SKM-1 (cell line): ENCODE results near the gene JOSD1.

ENCODE experiments used
- DNase-seq: peaks from one replicate; lab custom pipeline; 2025; ENCODE audit not compliant: unreplicated experiment; lab: John Stamatoyannopoulos, UW

JOSD1 gene

GRCh38 chr22:38715176-38715764 lies 14.5 kb upstream of the JOSD1 start:
- DNase-seq = no peak

GRCh38 chr22:38713921-38714320 lies 13.2 kb upstream of the JOSD1 start:
- DNase-seq = no peak

GRCh38 chr22:38712486-38713207 lies 11.9 kb upstream of the JOSD1 start:
- DNase-seq = no peak

GRCh38 chr22:38710866-38711265 lies 10.1 kb upstream of the JOSD1 start:
- DNase-seq = no peak

GRCh38 chr22:38710351-38710750 lies 9.6 kb upstream of the JOSD1 start:
- DNase-seq = no peak

GRCh38 chr22:38709306-38709705 lies 8.6 kb upstream of the JOSD1 start:
- no peak for DNase-seq

GRCh38 chr22:38707984-38708383 lies 7.2 kb upstream of the JOSD1 start:
- no peak for DNase-seq

- peak; percentile 8 for DNase-seq
These were observed 6.6 kb upstream of the JOSD1 start for GRCh38 chr22:38707346-38707745.

GRCh38 chr22:38706901-38707195 lies 6.1 kb upstream of the JOSD1 start:
- DNase-seq = no peak

- DNase-seq = no peak
These were observed 5.6 kb upstream of the JOSD1 start for GRCh38 chr22:38706101-38706900.

- DNase-seq = peak; percentile 99
These were observed 4.7 kb upstream of the JOSD1 start, which contains the start of gene GTPBP1 for GRCh38 chr22:38705235-38706100. GTPBP1 (plus strand) TSS chr22:38705944; CDS start chr22:38705956, 12 bp downstream.

GRCh38 chr22:38704654-38705234 lies 4.0 kb upstream of the JOSD1 start:
- DNase-seq = no peak

- peak; percentile 27 for DNase-seq
These were observed 414 bp downstream of the JOSD1 start for GRCh38 chr22:38700270-38700788.

GRCh38 chr22:38699784-38700183 lies 959 bp downstream of the JOSD1 start:
- DNase-seq = no peak

- DNase-seq = no peak
These were observed 1.6 kb downstream of the JOSD1 start for GRCh38 chr22:38699143-38699542.

GRCh38 chr22:38698407-38699094 lies 2.2 kb downstream of the JOSD1 start:
- DNase-seq = no peak

GRCh38 chr22:38697425-38698089 lies 3.2 kb downstream of the JOSD1 start:
- no peak for DNase-seq

GRCh38 chr22:38696606-38697424 lies 3.9 kb downstream of the JOSD1 start:
- no peak for DNase-seq

- no peak for DNase-seq
These were observed 5.8 kb downstream of the JOSD1 start for GRCh38 chr22:38694940-38695339.
